PC-3 (cell line): ENCODE data around the gene C3AR1. TPM values are rescaled to one million over a fixed set of nuclear protein-coding genes. Genes with fewer than 3 reads are reported as not detected.

Experiments
- ATAC-seq: fragments of 200-7000 bp; cut with Tn5 transposase; 2 replicates; pipeline ENCODE4 v1.9.1; 2020; ENCODE audit warnings: mild to moderate bottlenecking, moderate library complexity
- BruUV-seq: library from RNA; stranded (reverse); fragments of 400-500 nt; replicated peaks from 2 replicates; lab custom pipeline; 2021; lab: Mats Ljungman, UMichigan
- CTCF ChIA-PET: fragments of 300-600 bp; sonication (Branson Sonifier 250); formaldehyde crosslinking; loops from one replicate; lab custom pipeline; 2022; ENCODE audit warnings: antibody characterized with exemption; lab: Charles Lee
- POLR2A ChIA-PET: fragments of 300-600 bp; sonication (Branson Sonifier 250); formaldehyde crosslinking; loops from one replicate; lab custom pipeline; 2022; ENCODE audit warnings: antibody characterized with exemption; ENCODE audit not compliant: unreplicated experiment; lab: Charles Lee
- DNase-seq: peaks from one replicate; pipeline ENCODE4 v3.0.0-alpha.2; 2015
- H2AFZ ChIP-seq: fragments of 300-600 bp; sonication (generic); 2 replicates; pipeline ENCODE4 v1.6.0; 2016; ENCODE audit warnings: antibody characterized with exemption, low read length
- H3F3A ChIP-seq: fragments of 300-600 bp; sonication (generic); one replicate; pipeline ENCODE4 v1.6.0; 2017; ENCODE audit warnings: antibody characterized with exemption, low read length, control low read depth, mild to moderate bottlenecking; ENCODE audit not compliant: unreplicated experiment
- H3K27ac ChIP-seq: fragments of 300-600 bp; sonication (generic); 2 replicates; pipeline ENCODE4 v1.5.1; 2016; ENCODE audit warnings: mild to moderate bottlenecking, low read length
- H3K27me3 ChIP-seq: fragments of 300-600 bp; sonication (generic); 2 replicates; pipeline ENCODE4 v1.6.1; 2016; ENCODE audit warnings: low read length, mixed read lengths
- H3K36me3 ChIP-seq: fragments of 300-600 bp; sonication (generic); 2 replicates; pipeline ENCODE4 v1.6.1; 2016; ENCODE audit warnings: low read depth, mixed run types, low read length, mixed read lengths
- H3K4me1 ChIP-seq: fragments of 300-600 bp; sonication (generic); 2 replicates; pipeline ENCODE4 v1.5.1; 2016; ENCODE audit warnings: low read length; ENCODE audit not compliant: insufficient read depth
- H3K4me2 ChIP-seq: fragments of 300-600 bp; sonication (generic); 2 replicates; pipeline ENCODE4 v1.6.0; 2016; ENCODE audit warnings: low read length
- H3K4me3 ChIP-seq: fragments of 300-600 bp; sonication (generic); 2 replicates; pipeline ENCODE4 v1.5.1; 2016; ENCODE audit warnings: mild to moderate bottlenecking, low read length, mixed read lengths
- H3K79me2 ChIP-seq: fragments of 300-600 bp; sonication (generic); 2 replicates; pipeline ENCODE4 v1.6.1; 2017; ENCODE audit warnings: low read length, mixed read lengths
- H3K9ac ChIP-seq: fragments of 300-600 bp; sonication (generic); 2 replicates; pipeline ENCODE4 v1.6.0; 2016; ENCODE audit warnings: mild to moderate bottlenecking, low read length
- H3K9me2 ChIP-seq: fragments of 300-600 bp; sonication (generic); replicated peaks from 2 replicates; pipeline ENCODE4 v1.6.1; 2016; ENCODE audit warnings: mixed run types, low read length, mixed read lengths
- H3K9me3 ChIP-seq: fragments of 300-600 bp; sonication (generic); 2 replicates; pipeline ENCODE4 v1.6.1; 2016; ENCODE audit warnings: low read length, mixed read lengths
- H4K20me1 ChIP-seq: fragments of 300-600 bp; sonication (generic); 2 replicates; pipeline ENCODE4 v1.6.1; 2016; ENCODE audit warnings: low read length, mixed read lengths
- CTCF ChIP-seq: fragments of 300-600 bp; sonication (generic); conservative IDR thresholded peaks from 2 replicates; pipeline ENCODE4 v1.5.1; 2017; ENCODE audit warnings: antibody characterized with exemption, low read depth, mild to moderate bottlenecking, low read length
- EZH2 ChIP-seq: fragments of 300-600 bp; sonication (generic); IDR thresholded peaks from one replicate; pipeline ENCODE4 v1.6.1; 2017; ENCODE audit warnings: antibody characterized with exemption, mild to moderate bottlenecking, low read length; ENCODE audit not compliant: unreplicated experiment
- EZH2phosphoT487 ChIP-seq: fragments of 300-600 bp; sonication (generic); IDR thresholded peaks from 2 replicates; pipeline ENCODE4 v1.6.1; 2018; ENCODE audit warnings: mild to moderate bottlenecking, antibody characterized with exemption, low read length, borderline replicate concordance
- intact Hi-C: fragments of 100-400 bp; cut with micrococcal nuclease; formaldehyde crosslinking; loops from 2 replicates; pipeline ENCODE4 v1.9.0; 2023
- total RNA-seq: library from RNA; depleted of rRNA; stranded (reverse); fragments of >200 nt; gene quantifications from 2 replicates; pipeline ENCODE4 v1.2.3, GENCODE V29; 2014

C3AR1 gene
- total RNA-seq, 1 experiment from 2014 or later: not detected

GRCh38 chr12:8036346-8036745 is 29.8 kb downstream of the C3AR1 start:
- Histone ChIP-seq H3K4me1 (peaks cover 19% of the 10 kb centered on the region), H3K4me2 (no peak overlapping the region)

GRCh38 chr12:8035440-8036010 is 30.6 kb downstream of the C3AR1 start:
- BruUV-seq: no TSS peak
- Histone ChIP-seq H3K9me3 (no peaks in the 10 kb centered on the region), H3K4me3 (no peak overlapping the region), H3K79me2 (peaks cover 30% of the 10 kb centered on the region), H3K27me3 (no peaks in the 10 kb centered on the region), H3K27ac (no peak overlapping the region), H3K9ac (no peak overlapping the region), H3K9me2 (no peaks in the 10 kb centered on the region), H3K4me1 (peaks cover 19% of the 10 kb centered on the region), H4K20me1 (no peaks in the 10 kb centered on the region; the same call in 1 of the 2 replicates), H3F3A (no peaks in the 10 kb centered on the region), H3K36me3 (no peaks in the 10 kb centered on the region), H3K4me2 (peak overlapping the region; percentile 97), H2AFZ (no peak overlapping the region)
- ChIA-PET CTCF (no interaction called here), POLR2A (no interaction called here)
- TF ChIP-seq CTCF (no peak), EZH2phosphoT487 (no peak), EZH2 (no peak)
- ATAC-seq (no peak), DNase-seq (no peak)
- intact Hi-C loops: no loop called here

More at GRCh38 chr12:8036346-8036745, 29.8 kb downstream of the C3AR1 start:
- ChIA-PET POLR2A (no interaction called here), CTCF (no interaction called here)
- ATAC-seq (no peak), DNase-seq (no peak)
- Histone ChIP-seq H3K4me3 (no peak overlapping the region), H3K36me3 (no peaks in the 10 kb centered on the region), H3K9ac (no peak overlapping the region), H3K27me3 (no peaks in the 10 kb centered on the region), H2AFZ (no peak overlapping the region), H3F3A (no peaks in the 10 kb centered on the region), H3K9me3 (no peaks in the 10 kb centered on the region), H3K79me2 (peaks cover 30% of the 10 kb centered on the region), H4K20me1 (no peaks in the 10 kb centered on the region; the same call in 1 of the 2 replicates), H3K27ac (no peak overlapping the region), H3K9me2 (no peaks in the 10 kb centered on the region)
- BruUV-seq: no TSS peak
- TF ChIP-seq CTCF (no peak), EZH2 (no peak), EZH2phosphoT487 (no peak)
- intact Hi-C loops: no loop called here

GRCh38 chr12:8034802-8035201 is 31.4 kb downstream of the C3AR1 start:
- Histone ChIP-seq H3K27ac (no peak overlapping the region), H3K9me3 (no peaks in the 10 kb centered on the region), H3K4me1 (peaks cover 19% of the 10 kb centered on the region), H3K79me2 (peaks cover 30% of the 10 kb centered on the region), H3K9ac (no peak overlapping the region), H3K36me3 (no peaks in the 10 kb centered on the region), H3K9me2 (no peaks in the 10 kb centered on the region), H2AFZ (no peak overlapping the region), H3K4me2 (peak overlapping the region; percentile 97), H3K27me3 (no peaks in the 10 kb centered on the region), H3K4me3 (peak overlapping the region; percentile 88), H4K20me1 (no peaks in the 10 kb centered on the region; the same call in 1 of the 2 replicates), H3F3A (no peaks in the 10 kb centered on the region)
- no peak for ATAC-seq
- POLR2A ChIA-PET: no interaction called here
- DNase-seq: peak; percentile 31
- CTCF ChIA-PET: no interaction called here
- TF ChIP-seq EZH2 (no peak), CTCF (no peak), EZH2phosphoT487 (no peak)
- intact Hi-C loops: loop anchor here (5.0 kb wide), 1 partner anchor 42 kb away; no protein-coding TSS in a partner anchor
- BruUV-seq: no TSS peak
